K562 (cell line): ENCODE data around the gene RETN. TPM values are rescaled to one million over a fixed set of nuclear protein-coding genes. Genes with fewer than 3 reads are reported as not detected.

Experiments
- ATAC-seq: fragments of 200-7000 bp; cut with Tn5 transposase; 3 replicates; pipeline ENCODE4 v1.9.1; 2020; ENCODE audit warnings: moderate library complexity
- BruUV-seq: library from RNA; stranded (reverse); fragments of 400-500 nt; replicated peaks from 2 replicates; lab custom pipeline; 2021; lab: Mats Ljungman, UMichigan
- CTCF ChIA-PET: fragments of 300-600 bp; formaldehyde crosslinking; extraction: SDS; loops from one replicate; lab custom pipeline; 2021; ENCODE audit warnings: low intra/inter-chr PET ratio; lab: Yijun Ruan, JAX
- POLR2A ChIA-PET: fragments of 300-600, 350-650 bp; sonication (Branson Sonifier 250); formaldehyde crosslinking; extraction: SDS; loops from one replicate; lab custom pipeline; 2021; ENCODE audit warnings: antibody characterized with exemption, inconsistent platforms; lab: Yijun Ruan, JAX
- DNase-seq, 4 experiments: peaks; one replicate each; pipeline versions ENCODE4 v3.0.0 to v3.0.0-alpha.2; 2011 to 2018; ENCODE audit warnings: low spot score in 3 of 4, mixed read lengths in 3 of 4; ENCODE audit errors: extremely low read depth in 1 of 4
- FAIRE-seq: peaks from 2 replicates; lab custom pipeline; 2011; peaks lifted over from hg19 to GRCh38; lab: Jason Lieb, UNC
- H2AFZ ChIP-seq: 2 replicates; pipeline ENCODE4 v1.6.0; 2011; ENCODE audit warnings: low read depth, low read length, control low read depth, inconsistent platforms
- H3K27ac ChIP-seq: fragments of 200-600 bp; 3 replicates; pipeline ENCODE4 v1.8.0; 2011; ENCODE audit warnings: low read depth, mild to moderate bottlenecking, control low read depth, inconsistent platforms, low read length, moderate library complexity, mixed read lengths; ENCODE audit errors: extremely low read depth
- H3K27me3 ChIP-seq, 2 experiments: fragments of 300-600 bp in 1 of 2; 2 replicates in 1 of 2; 3 replicates in 1 of 2; pipeline versions ENCODE4 v1.6.0 to v1.8.0; 2011; ENCODE audit warnings: inconsistent platforms in 2 of 2, low read length in 2 of 2, mild to moderate bottlenecking in 1 of 2, mixed read lengths in 1 of 2, moderate library complexity in 1 of 2; ENCODE audit not compliant: control insufficient read depth in 2 of 2, insufficient read depth in 2 of 2
- H3K36me3 ChIP-seq: fragments of 300-600 bp; 3 replicates; pipeline ENCODE4 v1.8.0; 2011; ENCODE audit warnings: mild to moderate bottlenecking, low read length, inconsistent platforms; ENCODE audit not compliant: control insufficient read depth, insufficient read depth
- H3K4me1 ChIP-seq, 2 experiments: fragments of 200-600 bp in 1 of 2; replicated peaks in 1 of 2; 2 replicates in 1 of 2; 3 replicates in 1 of 2; pipeline versions ENCODE4 v1.5.1 to v1.8.0; 2011; ENCODE audit warnings: inconsistent platforms in 2 of 2, low read length in 2 of 2, mild to moderate bottlenecking in 1 of 2, mixed read lengths in 1 of 2, moderate library complexity in 1 of 2; ENCODE audit not compliant: control insufficient read depth in 2 of 2, insufficient read depth in 2 of 2
- H3K4me2 ChIP-seq: 2 replicates; pipeline ENCODE4 v1.6.1; 2011; ENCODE audit warnings: low read length, control low read depth, inconsistent platforms, mixed read lengths; ENCODE audit not compliant: insufficient read depth
- H3K4me3 ChIP-seq: fragments of 200-600 bp; sonication (generic), shearing (Covaris generic); 2 replicates; pipeline ENCODE4 v1.5.1; 2016; ENCODE audit warnings: control low read depth, inconsistent platforms
- H3K79me2 ChIP-seq: fragments of 200-600 bp; 3 replicates; pipeline ENCODE4 v1.8.0; 2011; ENCODE audit warnings: low read length, inconsistent platforms; ENCODE audit not compliant: control insufficient read depth, insufficient read depth
- H3K9ac ChIP-seq, 2 experiments: 2 replicates each; pipeline versions ENCODE4 v1.6.0 to v1.6.1; 2011; ENCODE audit warnings: low read depth in 2 of 2, low read length in 2 of 2, control low read depth in 1 of 2, inconsistent platforms in 1 of 2, mild to moderate bottlenecking in 1 of 2, mixed read lengths in 1 of 2; ENCODE audit not compliant: insufficient read depth in 1 of 2
- H3K9me1 ChIP-seq: one replicate; pipeline ENCODE4 v1.6.0; 2011; ENCODE audit warnings: inconsistent platforms, mild to moderate bottlenecking, low read length, moderate library complexity; ENCODE audit not compliant: control insufficient read depth, insufficient read depth
- H3K9me3 ChIP-seq: replicated peaks from 2 replicates; pipeline ENCODE4 v1.5.1; 2011; ENCODE audit warnings: low read depth, low read length, inconsistent platforms; ENCODE audit not compliant: control insufficient read depth, insufficient read depth
- H4K20me1 ChIP-seq: replicated peaks from 2 replicates; pipeline ENCODE4 v1.6.1; 2011; ENCODE audit warnings: low read length, inconsistent platforms, mixed read lengths; ENCODE audit not compliant: control insufficient read depth, insufficient read depth
- BCOR ChIP-seq: fragments of 450-650 bp; IDR thresholded peaks from 2 replicates; pipeline ENCODE4 v1.6.1; 2016
- FOS ChIP-seq: IDR thresholded peaks from 3 replicates; pipeline ENCODE4 v1.6.1; 2011; ENCODE audit not compliant: insufficient read length; ENCODE audit errors: extremely low read depth
- KAT7 ChIP-seq: sonication (generic); formaldehyde crosslinking; IDR thresholded peaks from 2 replicates; pipeline ENCODE4 v1.8.0; 2022; ENCODE audit warnings: missing genetic modification reagents, mild to moderate bottlenecking, borderline replicate concordance
- KDM1A ChIP-seq, 2 experiments: fragments of 450-650 bp; IDR thresholded peaks; 2 replicates each; pipeline ENCODE4 v1.6.1; 2016; ENCODE audit warnings: mild to moderate bottlenecking in 2 of 2
- KLF10 ChIP-seq: fragments of 250-450 bp; sonication (Bioruptor Pico); IDR thresholded peaks from 2 replicates; pipeline ENCODE4 v1.6.1; 2021; ENCODE audit warnings: matching md5 sums
- L3MBTL2 ChIP-seq: fragments of 450-650 bp; IDR thresholded peaks from 2 replicates; pipeline ENCODE4 v1.6.1; 2016; ENCODE audit warnings: mild to moderate bottlenecking, moderate library complexity
- MCM3 ChIP-seq: fragments of 450-650 bp; IDR thresholded peaks from 2 replicates; pipeline ENCODE4 v1.6.1; 2016
- NCOR1 ChIP-seq: fragments of 450-650 bp; IDR thresholded peaks from 2 replicates; pipeline ENCODE4 v1.6.1; 2016; ENCODE audit warnings: mild to moderate bottlenecking, moderate library complexity
- NR2F6 ChIP-seq: fragments of 450-650 bp; formaldehyde crosslinking; IDR thresholded peaks from 2 replicates; pipeline ENCODE4 v1.4.0; 2020; ENCODE audit warnings: mild to moderate bottlenecking
- NUFIP1 ChIP-seq: fragments of 450-650 bp; IDR thresholded peaks from 2 replicates; pipeline ENCODE4 v1.6.1; 2018; ENCODE audit not compliant: partially characterized antibody
- TAF1 ChIP-seq: IDR thresholded peaks from 2 replicates; pipeline ENCODE4 v1.6.1; 2011; ENCODE audit warnings: mild to moderate bottlenecking, low read length, moderate library complexity; ENCODE audit not compliant: insufficient read depth, control insufficient read depth, severe bottlenecking; ENCODE audit errors: extremely low read depth
- TCF7L2 ChIP-seq: fragments of 150-350 bp; IDR thresholded peaks from 2 replicates; pipeline ENCODE4 v1.6.1; 2016; ENCODE audit warnings: low read depth, mild to moderate bottlenecking, low read length, moderate library complexity
- ZBTB1 ChIP-seq: sonication (generic); formaldehyde crosslinking; IDR thresholded peaks from 2 replicates; pipeline ENCODE4 v1.8.1; 2023; ENCODE audit warnings: missing genetic modification reagents, low read depth, mild to moderate bottlenecking, borderline replicate concordance
- ZBTB8A ChIP-seq: fragments of 450-650 bp; IDR thresholded peaks from 2 replicates; pipeline ENCODE4 v1.6.1; 2018; ENCODE audit warnings: mild to moderate bottlenecking, moderate library complexity; ENCODE audit not compliant: partially characterized antibody
- ZNF584 ChIP-seq: fragments of 200-800 bp; sonication (Bioruptor generic); IDR thresholded peaks from 2 replicates; pipeline ENCODE4 v1.6.1; 2016; ENCODE audit warnings: low read depth, mild to moderate bottlenecking, missing genetic modification characterization, missing compliant biosample characterization
- ZNF668 ChIP-seq: fragments of 250-450 bp; sonication (Bioruptor Pico); IDR thresholded peaks from 2 replicates; pipeline ENCODE4 v1.8.0; 2022; ENCODE audit warnings: mild to moderate bottlenecking, inconsistent platforms
- WGBS: fragments of 100-300 bp; shearing (Covaris generic); methylation state at CpG from one replicate; pipeline ENCODE4 v1.1.6; 2016; ENCODE audit warnings: low coverage, mixed read lengths; ENCODE audit not compliant: insufficient coverage; ENCODE audit errors: missing lambda C conversion rate; 5-methylcytosine and 5-hydroxymethylcytosine counted together
- in situ Hi-C: fragments of 300-500 bp; cut with MboI; formaldehyde crosslinking; loops from 4 replicates; pipeline ENCODE4 v1.15.0; 2018; ENCODE audit warnings: inconsistent platforms, mixed read lengths
- intact Hi-C: fragments of 100-400 bp; cut with micrococcal nuclease; formaldehyde crosslinking; loops from 2 replicates; pipeline ENCODE4 v1.14.2; 2022
- polyA plus RNA-seq, 8 experiments: library from polyadenylated mRNA; depleted of rRNA in 4 of 8; stranded (reverse) in 5 of 8; unstranded in 3 of 8; fragments of >200 nt; fragmentation: Nextera tagmentation in 2 of 8; fragmentation: Illumina TruSeq in 1 of 8; extraction: Ambion mirVana in 2 of 8; extraction: Trizol in 1 of 8; gene quantifications; 2 replicates each; pipeline versions ENCODE4 v1.2.1 to v1.2.3, GENCODE V29; 2011 to 2014; ENCODE audit warnings: inconsistent platforms in 1 of 8, missing spikeins in 1 of 8
- total RNA-seq, 7 experiments: library from RNA; depleted of rRNA in 6 of 7; stranded (reverse); fragments of >200 nt in 6 of 7; fragmentation: Illumina TruSeq in 2 of 7; extraction: Trizol in 2 of 7; gene quantifications; 2 replicates each; pipeline versions ENCODE4 v1.2.1 to v1.2.3, GENCODE V29; 2011 to 2021; ENCODE audit warnings: low replicate concordance in 1 of 7
- TF ChIP-seq, protein P1 (sequence below): fragments of 250-450 bp; sonication (Bioruptor Pico); IDR thresholded peaks from 2 replicates; pipeline ENCODE4 v1.4.0; 2020
- TF ChIP-seq, protein P2 (sequence below): fragments of 450-650 bp; IDR thresholded peaks from 2 replicates; pipeline ENCODE4 v1.6.1; 2017; ENCODE audit warnings: mild to moderate bottlenecking, moderate library complexity
- TF ChIP-seq, protein P3 (sequence below): IDR thresholded peaks from 2 replicates; pipeline ENCODE4 v1.6.1; 2011; ENCODE audit not compliant: insufficient read length; ENCODE audit errors: extremely low read depth
- TF ChIP-seq, protein P4 (sequence below): fragments of 450-650 bp; formaldehyde crosslinking; IDR thresholded peaks from 2 replicates; pipeline ENCODE4 v1.4.0; 2020; ENCODE audit warnings: mild to moderate bottlenecking, moderate library complexity

RETN gene
- total and polyA plus RNA-seq, 9 of the 15 experiments (the other 6 are each of a cell fraction or from before 2014, with no cell fraction given), result not detected

DNA sequence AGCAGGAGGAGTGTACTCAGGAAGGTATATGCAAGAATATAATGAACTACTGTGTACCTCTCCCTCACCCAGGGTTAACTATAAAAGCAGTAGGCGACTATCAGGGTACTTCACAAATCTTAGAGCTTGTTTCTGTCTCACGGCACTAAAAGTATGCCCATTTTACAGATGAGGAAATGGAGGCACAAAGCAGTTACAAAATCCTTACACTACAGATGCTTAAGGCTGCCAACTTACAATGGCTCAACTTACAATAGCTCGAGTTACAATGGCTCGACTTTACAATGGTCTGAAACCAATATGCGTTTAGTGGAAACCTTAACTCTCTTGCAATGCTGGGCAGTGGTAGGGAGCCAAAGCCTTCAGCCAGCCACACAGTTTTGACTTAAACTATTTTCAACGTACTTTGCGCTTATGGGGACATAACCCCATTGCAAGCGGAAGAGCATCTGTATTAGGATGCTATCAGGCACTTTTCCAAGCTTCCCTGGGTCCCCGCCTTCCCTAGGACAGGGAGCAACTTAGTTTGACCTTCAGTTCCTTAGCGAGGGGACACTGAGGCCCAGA lies 29.0 kb downstream of the RETN start:
- Histone ChIP-seq H3K4me1 (peaks cover 2 to 8% of the 10 kb centered on the region in 2 experiments; a peak in 4 of 5 replicates), H4K20me1 (no peaks in the 10 kb centered on the region; the same call in 1 of the 2 replicates), H3K36me3 (no peaks in the 10 kb centered on the region), H3K4me3 (no peak overlapping the region), H3K79me2 (no peaks in the 10 kb centered on the region), H3K9ac (no peak overlapping the region), H3K4me2 (no peak overlapping the region), H3K9me1 (no peaks in the 10 kb centered on the region), H2AFZ (no peak overlapping the region), H3K27ac (no peak overlapping the region), H3K9me3 (no peaks in the 10 kb centered on the region), H3K27me3 (peaks cover 13 to 58% of the 10 kb centered on the region in 2 experiments; a peak in 4 of 5 replicates)
- no TSS peak for BruUV-seq
- FAIRE-seq (no peak), DNase-seq (no peak), ATAC-seq (no peak)
- in situ Hi-C loops, result no loop called here
- intact Hi-C loops, result no loop called here
- ChIA-PET POLR2A (interaction anchor here (0.7 to 1.8 kb wide), 4 partner anchors 8 to 200 kb away, joined by 3 to 4 read pairs (median 3); a partner anchor contains a TSS), CTCF (no interaction called here)
- 3% methylated on average over 10 of the region's 10 CpGs for WGBS
- TF ChIP-seq NCOR1 (no peak), ZNF584 (CRISPR knock-in tag) (no peak), MCM3 (no peak), NUFIP1 (no peak), BCOR (peak; percentile 57), L3MBTL2 (no peak), FOS (no peak), TAF1 (no peak), NR2F6 (CRISPR knock-in tag) (no peak), KDM1A (IDR thresholded peaks at IDR 0.05) (peak in 1 of 2 experiments; percentile 32; a peak in 1 of 4 replicates), ZNF668 (CRISPR knock-in tag) (no peak), KAT7 (CRISPR knock-in tag) (no peak), TCF7L2 (no peak), ZBTB8A (no peak), ZBTB1 (CRISPR knock-in tag) (no peak), KLF10 (CRISPR knock-in tag) (no peak)
- TF ChIP-seq, protein P1, sequence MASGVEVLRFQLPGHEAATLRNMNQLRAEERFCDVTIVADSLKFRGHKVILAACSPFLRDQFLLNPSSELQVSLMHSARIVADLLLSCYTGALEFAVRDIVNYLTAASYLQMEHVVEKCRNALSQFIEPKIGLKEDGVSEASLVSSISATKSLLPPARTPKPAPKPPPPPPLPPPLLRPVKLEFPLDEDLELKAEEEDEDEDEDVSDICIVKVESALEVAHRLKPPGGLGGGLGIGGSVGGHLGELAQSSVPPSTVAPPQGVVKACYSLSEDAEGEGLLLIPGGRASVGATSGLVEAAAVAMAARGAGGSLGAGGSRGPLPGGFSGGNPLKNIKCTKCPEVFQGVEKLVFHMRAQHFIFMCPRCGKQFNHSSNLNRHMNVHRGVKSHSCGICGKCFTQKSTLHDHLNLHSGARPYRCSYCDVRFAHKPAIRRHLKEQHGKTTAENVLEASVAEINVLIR, result no peak
- TF ChIP-seq, protein P2, sequence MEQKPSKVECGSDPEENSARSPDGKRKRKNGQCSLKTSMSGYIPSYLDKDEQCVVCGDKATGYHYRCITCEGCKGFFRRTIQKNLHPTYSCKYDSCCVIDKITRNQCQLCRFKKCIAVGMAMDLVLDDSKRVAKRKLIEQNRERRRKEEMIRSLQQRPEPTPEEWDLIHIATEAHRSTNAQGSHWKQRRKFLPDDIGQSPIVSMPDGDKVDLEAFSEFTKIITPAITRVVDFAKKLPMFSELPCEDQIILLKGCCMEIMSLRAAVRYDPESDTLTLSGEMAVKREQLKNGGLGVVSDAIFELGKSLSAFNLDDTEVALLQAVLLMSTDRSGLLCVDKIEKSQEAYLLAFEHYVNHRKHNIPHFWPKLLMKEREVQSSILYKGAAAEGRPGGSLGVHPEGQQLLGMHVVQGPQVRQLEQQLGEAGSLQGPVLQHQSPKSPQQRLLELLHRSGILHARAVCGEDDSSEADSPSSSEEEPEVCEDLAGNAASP, result no peak
- TF ChIP-seq, protein P3, sequence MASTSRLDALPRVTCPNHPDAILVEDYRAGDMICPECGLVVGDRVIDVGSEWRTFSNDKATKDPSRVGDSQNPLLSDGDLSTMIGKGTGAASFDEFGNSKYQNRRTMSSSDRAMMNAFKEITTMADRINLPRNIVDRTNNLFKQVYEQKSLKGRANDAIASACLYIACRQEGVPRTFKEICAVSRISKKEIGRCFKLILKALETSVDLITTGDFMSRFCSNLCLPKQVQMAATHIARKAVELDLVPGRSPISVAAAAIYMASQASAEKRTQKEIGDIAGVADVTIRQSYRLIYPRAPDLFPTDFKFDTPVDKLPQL, result no peak
- TF ChIP-seq, protein P4, sequence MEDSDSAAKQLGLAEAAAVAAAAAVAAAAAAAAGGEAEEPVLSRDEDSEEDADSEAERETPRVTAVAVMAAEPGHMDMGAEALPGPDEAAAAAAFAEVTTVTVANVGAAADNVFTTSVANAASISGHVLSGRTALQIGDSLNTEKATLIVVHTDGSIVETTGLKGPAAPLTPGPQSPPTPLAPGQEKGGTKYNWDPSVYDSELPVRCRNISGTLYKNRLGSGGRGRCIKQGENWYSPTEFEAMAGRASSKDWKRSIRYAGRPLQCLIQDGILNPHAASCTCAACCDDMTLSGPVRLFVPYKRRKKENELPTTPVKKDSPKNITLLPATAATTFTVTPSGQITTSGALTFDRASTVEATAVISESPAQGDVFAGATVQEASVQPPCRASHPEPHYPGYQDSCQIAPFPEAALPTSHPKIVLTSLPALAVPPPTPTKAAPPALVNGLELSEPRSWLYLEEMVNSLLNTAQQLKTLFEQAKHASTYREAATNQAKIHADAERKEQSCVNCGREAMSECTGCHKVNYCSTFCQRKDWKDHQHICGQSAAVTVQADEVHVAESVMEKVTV, result no peak
